Esophagus squamous epithelium (tissue), 4 donors: ENCODE results near the gene CHRNB2.

Experiments used
- CTCF ChIP-seq, 6 experiments: fragments of 450-650 bp in 4 of 6; fragments of 200-600 bp in 2 of 6; sonication (generic) in 2 of 6; IDR thresholded peaks; one replicate each; pipeline ENCODE4 v1.5.1; 2016 to 2019; ENCODE audit warnings: antibody characterized with exemption in 6 of 6, mild to moderate bottlenecking in 4 of 6, moderate library complexity in 4 of 6
- POLR2A ChIP-seq, 4 donors: fragments of 450-650 bp; IDR thresholded peaks; one replicate each; pipeline ENCODE4 v1.6.1; 2017; ENCODE audit warnings: antibody characterized with exemption in 4 of 4, mild to moderate bottlenecking in 4 of 4, moderate library complexity in 3 of 4

GRCh38 chr1:154583773-154584172 is 16.2 kb downstream of the CHRNB2 start:
- no peak for TF ChIP-seq CTCF (IDR thresholded peaks at IDR 0.05)
- TF ChIP-seq POLR2A (IDR thresholded peaks at IDR 0.05), result no peak
